K562 (cell line): Measurements from ENCODE around the gene SRRT. TPM values are rescaled to one million over a fixed set of nuclear protein-coding genes. Genes with fewer than 3 reads are reported as not detected.
A peak's percentile ranks its signal among the peaks of the same experiment; 100 is the strongest.

Experiments used
- ARHGAP35 ChIP-seq: fragments of 450-650 bp; IDR thresholded peaks from 2 replicates; pipeline ENCODE4 v1.6.1; 2018; ENCODE audit not compliant: partially characterized antibody
- COPS2 ChIP-seq: fragments of 450-650 bp; conservative IDR thresholded peaks from 2 replicates; pipeline ENCODE4 v1.6.1; 2016; ENCODE audit warnings: mild to moderate bottlenecking, moderate library complexity
- DEAF1 ChIP-seq: fragments of 450-650 bp; formaldehyde crosslinking; IDR thresholded peaks from 2 replicates; pipeline ENCODE4 v1.4.0; 2020; ENCODE audit warnings: mild to moderate bottlenecking, moderate library complexity
- JUN ChIP-seq, 2 experiments: sonication (generic) in 1 of 2; formaldehyde crosslinking in 1 of 2; IDR thresholded peaks; 2 replicates each; pipeline versions ENCODE4 v1.6.1 to v1.8.0; 2012 to 2022; ENCODE audit warnings: borderline replicate concordance in 2 of 2, mild to moderate bottlenecking in 2 of 2, improper control_type of control experiment in 1 of 2, low read depth in 1 of 2, low read length in 1 of 2, missing genetic modification reagents in 1 of 2
- KAT8 ChIP-seq: fragments of 450-650 bp; IDR thresholded peaks from 2 replicates; pipeline ENCODE4 v1.6.1; 2016; ENCODE audit warnings: low read depth, mild to moderate bottlenecking
- KDM2B ChIP-seq: fragments of 250-450 bp; sonication (Bioruptor Pico); IDR thresholded peaks from 2 replicates; pipeline ENCODE4 v1.8.0; 2021; ENCODE audit warnings: mild to moderate bottlenecking, moderate library complexity
- L3MBTL2 ChIP-seq: fragments of 450-650 bp; IDR thresholded peaks from 2 replicates; pipeline ENCODE4 v1.6.1; 2016; ENCODE audit warnings: mild to moderate bottlenecking, moderate library complexity
- RBM17 ChIP-seq: fragments of 200-400 bp; formaldehyde crosslinking; IDR thresholded peaks from 2 replicates; pipeline ENCODE4 v1.6.1; 2017; ENCODE audit warnings: low read depth, mild to moderate bottlenecking, low read length, borderline replicate concordance
- SP1 ChIP-seq: sonication (generic); formaldehyde crosslinking; IDR thresholded peaks from 2 replicates; pipeline ENCODE4 v1.8.1; 2022; ENCODE audit warnings: mild to moderate bottlenecking, missing genetic modification reagents
- THAP12 ChIP-seq: fragments of 250-450 bp; sonication (Bioruptor Pico); IDR thresholded peaks from 2 replicates; pipeline ENCODE4 v1.9.0; 2021; ENCODE audit warnings: mild to moderate bottlenecking, inconsistent platforms
- ZBTB5 ChIP-seq: fragments of 450-650 bp; IDR thresholded peaks from 2 replicates; pipeline ENCODE4 v1.6.1; 2017; ENCODE audit warnings: antibody characterized with exemption
- ZKSCAN1 ChIP-seq: fragments of 150-350 bp; IDR thresholded peaks from 2 replicates; pipeline ENCODE4 v1.6.1; 2016; ENCODE audit warnings: low read depth, low read length
- polyA plus RNA-seq, 8 experiments: library from polyadenylated mRNA; depleted of rRNA in 4 of 8; stranded (reverse) in 5 of 8; unstranded in 3 of 8; fragments of >200 nt; fragmentation: Nextera tagmentation in 2 of 8; fragmentation: Illumina TruSeq in 1 of 8; extraction: Ambion mirVana in 2 of 8; extraction: Trizol in 1 of 8; gene quantifications; 2 replicates each; pipeline versions ENCODE4 v1.2.1 to v1.2.3, GENCODE V29; 2011 to 2014; ENCODE audit warnings: inconsistent platforms in 1 of 8, missing spikeins in 1 of 8
- total RNA-seq, 7 experiments: library from RNA; depleted of rRNA in 6 of 7; stranded (reverse); fragments of >200 nt in 6 of 7; fragmentation: Illumina TruSeq in 2 of 7; extraction: Trizol in 2 of 7; gene quantifications; 2 replicates each; pipeline versions ENCODE4 v1.2.1 to v1.2.3, GENCODE V29; 2011 to 2021; ENCODE audit warnings: low replicate concordance in 1 of 7

The SRRT gene
- total and polyA plus RNA-seq, 9 of the 15 experiments (the other 6 are each of a cell fraction or from before 2014, with no cell fraction given): 10.3 to 263 (median 84.4) TPM

- TF ChIP-seq KAT8: no peak
- no peak for TF ChIP-seq COPS2
- no peak for TF ChIP-seq RBM17
- peak; percentile 43 for TF ChIP-seq ZKSCAN1
- peak; percentile 94 for TF ChIP-seq L3MBTL2
- no peak for TF ChIP-seq DEAF1 (CRISPR knock-in tag)
- no peak for TF ChIP-seq ARHGAP35
- peak; percentile 60 for TF ChIP-seq SP1 (CRISPR knock-in tag)
- no peak for TF ChIP-seq ZBTB5
- peak; percentile 77 for TF ChIP-seq THAP12 (CRISPR knock-in tag)
- no peak for TF ChIP-seq KDM2B
- 0 out of 2 replicates have a peak, but pooled peaks have one; percentile 14 for TF ChIP-seq JUN (IDR thresholded peaks at IDR 0.05; ENCODE audit: borderline replicate concordance, low read depth, low read length)
- TF ChIP-seq JUN (CRISPR knock-in tag; IDR thresholded peaks at IDR 0.05; ENCODE audit: borderline replicate concordance): no peak
Observed at GRCh38 chr7:100837099-100837836, 37.6 kb upstream of the SRRT start (continued).
